Tibial nerve (tissue), 4 donors: ENCODE data around the gene AMDHD1. TPM values are rescaled to one million over a fixed set of nuclear protein-coding genes. Genes with fewer than 3 reads are reported as not detected.

Experiments used
- DNase-seq, 2 donors: peaks; one replicate each; pipeline ENCODE4 v3.0.0-alpha.2; 2019; ENCODE audit warnings: low spot score in 2 of 2
- H3K27ac ChIP-seq, 4 donors: fragments of 200-600 bp; sonication (generic) in 3 of 4; one replicate each; pipeline ENCODE4 v1.5.1; 2017 to 2019; ENCODE audit warnings: mild to moderate bottlenecking in 1 of 4
- H3K27me3 ChIP-seq, 2 donors: fragments of 200-600 bp; sonication (generic) in 1 of 2; one replicate each; pipeline versions ENCODE4 v1.5.1 to v1.6.0; 2017 to 2019
- H3K36me3 ChIP-seq, 3 donors: fragments of 200-600 bp; sonication (generic); one replicate each; pipeline ENCODE4 v1.5.1; 2018 to 2019
- H3K4me1 ChIP-seq, 4 donors: fragments of 200-600 bp; sonication (generic) in 3 of 4; one replicate each; pipeline ENCODE4 v1.5.1; 2017 to 2019
- H3K4me3 ChIP-seq, 4 donors: fragments of 200-600 bp; sonication (generic) in 3 of 4; one replicate each; pipeline ENCODE4 v1.5.1; 2017 to 2019; ENCODE audit warnings: mild to moderate bottlenecking in 1 of 4, moderate library complexity in 1 of 4
- H3K9me3 ChIP-seq, 4 donors: fragments of 200-600 bp; sonication (generic) in 3 of 4; one replicate each; pipeline ENCODE4 v1.5.1; 2017 to 2019
- CTCF ChIP-seq, 5 experiments: fragments of 200-600 bp in 3 of 5; fragments of 450-650 bp in 2 of 5; sonication (generic) in 3 of 5; IDR thresholded peaks; one replicate each; pipeline ENCODE4 v1.5.1; 2016 to 2019; ENCODE audit warnings: antibody characterized with exemption in 5 of 5, mild to moderate bottlenecking in 3 of 5, moderate library complexity in 2 of 5
- EP300 ChIP-seq, 2 donors: sonication (generic); formaldehyde crosslinking; IDR thresholded peaks; one replicate each; pipeline ENCODE4 v1.6.1; 2017; ENCODE audit warnings: antibody characterized with exemption in 2 of 2, mild to moderate bottlenecking in 1 of 2
- POLR2A ChIP-seq, 2 donors: fragments of 450-650 bp; IDR thresholded peaks; one replicate each; pipeline ENCODE4 v1.6.1; 2017; ENCODE audit warnings: antibody characterized with exemption in 2 of 2, mild to moderate bottlenecking in 2 of 2, moderate library complexity in 2 of 2
- WGBS, 2 donors: methylation state at CpG; one replicate each; pipeline ENCODE4 v1.1.5; 2018; 5-methylcytosine and 5-hydroxymethylcytosine counted together
- total RNA-seq, 4 donors: library from RNA; depleted of rRNA; stranded (reverse); fragments of >200 nt; gene quantifications; one replicate each; pipeline ENCODE4 v1.1.0, GENCODE V29; 2016

AMDHD1 gene
- total RNA-seq, 4 donors from 2014 or later: 2.0 to 2.1 TPM; not detected in 2

GRCh38 chr12:95942524-95943329 is 404 bp upstream of the AMDHD1 start, which contains the start of gene CCDC38:
TSS of gene CCDC38 (minus strand) at chr12:95942614. CDS start at chr12:95936509, 6,105 bp downstream.
- Histone ChIP-seq H3K27me3 (no peaks in the 10 kb centered on the region), H3K27ac (peak within 1 kb of the TSS; percentile 67 to 86 (median 80)), H3K36me3 (no peaks in the 10 kb centered on the region), H3K4me3 (peak within 1 kb of the TSS; percentile 64 to 96 (median 84)), H3K4me1 (peaks cover 0 to 17% (median 5%) of the 10 kb centered on the region in 4 donors), H3K9me3 (no peaks in the 10 kb centered on the region)
- TF ChIP-seq POLR2A (IDR thresholded peaks at IDR 0.05) (no peak), EP300 (IDR thresholded peaks at IDR 0.05) (peak in 1 of 2 donors; percentile 29)
- DNase-seq: peak; percentile 33 to 64
- WGBS, 2 donors: 1% methylated on average over 41 to 43 of the region's 51 CpGs

GRCh38 chr12:95944108-95944704 is 1.1 kb downstream of the AMDHD1 start:
- TF ChIP-seq CTCF (IDR thresholded peaks at IDR 0.05) (no peak), POLR2A (IDR thresholded peaks at IDR 0.05) (no peak), EP300 (IDR thresholded peaks at IDR 0.05) (no peak)
- no peaks in the 10 kb centered on the region for H3K36me3 ChIP-seq
- 89 to 94% methylated on average over 10 of the region's 10 CpGs for WGBS, 2 donors
- H3K27ac ChIP-seq: no peak overlapping the region
- peaks cover 0 to 17% (median 5%) of the 10 kb centered on the region in 4 donors for H3K4me1 ChIP-seq
- H3K9me3 ChIP-seq: no peaks in the 10 kb centered on the region
- H3K4me3 ChIP-seq: no peak overlapping the region
- DNase-seq: no peak
- H3K27me3 ChIP-seq: no peaks in the 10 kb centered on the region

GRCh38 chr12:95949477-95950206 is 6.5 kb downstream of the AMDHD1 start:
- Histone ChIP-seq H3K4me3 (no peak overlapping the region), H3K27me3 (no peaks in the 10 kb centered on the region), H3K36me3 (no peaks in the 10 kb centered on the region), H3K9me3 (no peaks in the 10 kb centered on the region), H3K27ac (no peak overlapping the region), H3K4me1 (no peaks in the 10 kb centered on the region)
- 57 to 58% methylated on average over 4 of the region's 4 CpGs for WGBS, 2 donors
- DNase-seq: no peak
- TF ChIP-seq POLR2A (IDR thresholded peaks at IDR 0.05): no peak
- no peak for TF ChIP-seq EP300 (IDR thresholded peaks at IDR 0.05)
- no peak for TF ChIP-seq CTCF (IDR thresholded peaks at IDR 0.05)

- H3K36me3 ChIP-seq: no peaks in the 10 kb centered on the region
- no peaks in the 10 kb centered on the region for H3K9me3 ChIP-seq
- H3K4me3 ChIP-seq: no peak overlapping the region
- no peaks in the 10 kb centered on the region for H3K4me1 ChIP-seq
- TF ChIP-seq CTCF (IDR thresholded peaks at IDR 0.05) (no peak), POLR2A (IDR thresholded peaks at IDR 0.05) (no peak), EP300 (IDR thresholded peaks at IDR 0.05) (no peak)
- H3K27ac ChIP-seq: no peak overlapping the region
- H3K27me3 ChIP-seq: no peaks in the 10 kb centered on the region
- DNase-seq: no peak
Measured at GRCh38 chr12:95951515-95951914, 8.4 kb downstream of the AMDHD1 start.

GRCh38 chr12:95953000-95953399 is 9.9 kb downstream of the AMDHD1 start:
- Histone ChIP-seq H3K9me3 (no peaks in the 10 kb centered on the region), H3K27ac (no peak overlapping the region), H3K4me1 (no peaks in the 10 kb centered on the region), H3K36me3 (no peaks in the 10 kb centered on the region), H3K27me3 (no peaks in the 10 kb centered on the region), H3K4me3 (no peak overlapping the region)
- whole genome bisulfite sequencing, 2 donors: 17 to 22% methylated on average over 1 of the region's 1 CpG
- no peak for TF ChIP-seq CTCF (IDR thresholded peaks at IDR 0.05)
- TF ChIP-seq EP300 (IDR thresholded peaks at IDR 0.05): no peak
- no peak for TF ChIP-seq POLR2A (IDR thresholded peaks at IDR 0.05)
- DNase-seq: no peak
